OCI-LY1 (cell line): ENCODE data around the gene CKAP2L.

Source experiments
- H2AFZ ChIP-seq: fragments of 200-600 bp; sonication (generic), shearing (Covaris generic); 2 replicates; pipeline ENCODE4 v1.6.0; 2014; ENCODE audit warnings: antibody characterized with exemption, mild to moderate bottlenecking, low read length
- H3F3A ChIP-seq: fragments of 200-600 bp; sonication (generic), shearing (Covaris generic); 2 replicates; pipeline ENCODE4 v1.6.0; 2014; ENCODE audit warnings: mild to moderate bottlenecking, antibody characterized with exemption, low read length, moderate library complexity; ENCODE audit not compliant: insufficient read depth
- H3K27ac ChIP-seq: fragments of 200-600 bp; sonication (generic); 2 replicates; pipeline ENCODE4 v1.5.1; 2014; ENCODE audit warnings: low read length, mixed run types, mild to moderate bottlenecking, low read depth; ENCODE audit not compliant: poor library complexity, severe bottlenecking
- H3K27me3 ChIP-seq: fragments of 200-600 bp; sonication (generic); 2 replicates; pipeline ENCODE4 v1.6.0; 2014; ENCODE audit warnings: antibody characterized with exemption, mild to moderate bottlenecking, low read length, moderate library complexity; ENCODE audit not compliant: insufficient read depth
- H3K36me3 ChIP-seq: fragments of 200-600 bp; sonication (generic); 2 replicates; pipeline ENCODE4 v1.6.1; 2014; ENCODE audit warnings: mild to moderate bottlenecking, antibody characterized with exemption, low read length, moderate library complexity, mixed read lengths; ENCODE audit not compliant: insufficient read depth
- H3K4me1 ChIP-seq: fragments of 200-600 bp; sonication (generic); 2 replicates; pipeline ENCODE4 v1.5.1; 2014; ENCODE audit warnings: mild to moderate bottlenecking, low read length, moderate library complexity; ENCODE audit not compliant: insufficient read depth, severe bottlenecking
- H3K4me2 ChIP-seq: fragments of 200-600 bp; sonication (generic), shearing (Covaris generic); 2 replicates; pipeline ENCODE4 v1.6.1; 2014; ENCODE audit warnings: low read length
- H3K4me3 ChIP-seq: fragments of 200-600 bp; sonication (generic); 2 replicates; pipeline ENCODE4 v1.5.1; 2014; ENCODE audit warnings: low read length, low read depth, mild to moderate bottlenecking, mixed read lengths; ENCODE audit not compliant: poor library complexity, severe bottlenecking
- H3K79me2 ChIP-seq: fragments of 200-600 bp; shearing (Covaris generic); 2 replicates; pipeline ENCODE4 v1.6.1; 2016; ENCODE audit warnings: mixed run types, low read length, mixed read lengths; ENCODE audit not compliant: insufficient read depth
- H3K9ac ChIP-seq: fragments of 200-600 bp; sonication (generic), shearing (Covaris generic); 2 replicates; pipeline ENCODE4 v1.6.1; 2014; ENCODE audit warnings: mild to moderate bottlenecking, low read length, mixed read lengths
- H3K9me2 ChIP-seq: fragments of 200-600 bp; sonication (generic), shearing (Covaris generic); 2 replicates; pipeline ENCODE4 v1.6.1; 2014; ENCODE audit warnings: low read depth, mild to moderate bottlenecking, low read length, mixed read lengths
- H3K9me3 ChIP-seq: fragments of 200-600 bp; shearing (Covaris generic); 2 replicates; pipeline ENCODE4 v1.6.1; 2014; ENCODE audit warnings: low read length, mixed read lengths
- H4K20me1 ChIP-seq: fragments of 200-600 bp; sonication (generic), shearing (Covaris generic); 2 replicates; pipeline ENCODE4 v1.6.0; 2016; ENCODE audit warnings: mild to moderate bottlenecking, low read length; ENCODE audit not compliant: insufficient read depth
- CTCF ChIP-seq: fragments of 200-600 bp; sonication (generic), shearing (Covaris generic); IDR thresholded peaks from 2 replicates; pipeline ENCODE4 v1.5.1; 2017; ENCODE audit warnings: mild to moderate bottlenecking, antibody characterized with exemption, low read length, moderate library complexity, mixed read lengths
- EZH2 ChIP-seq: fragments of 200-600 bp; sonication (generic), shearing (Covaris generic); IDR thresholded peaks from 2 replicates; pipeline ENCODE4 v1.8.0; 2017; ENCODE audit warnings: borderline replicate concordance, mixed run types, mild to moderate bottlenecking, antibody characterized with exemption, low read length, moderate library complexity, mixed read lengths

CKAP2L gene

GRCh38 chr2:112788653-112789052 lies 24.2 kb upstream of the CKAP2L start:
- TF ChIP-seq CTCF = no peak
- TF ChIP-seq EZH2 = no peak
- Histone ChIP-seq H3K36me3 (no peaks in the 10 kb centered on the region), H4K20me1 (no peaks in the 10 kb centered on the region), H3K79me2 (no peaks in the 10 kb centered on the region), H3K9me3 (no peaks in the 10 kb centered on the region), H3K4me1 (peaks cover 4% of the 10 kb centered on the region), H3F3A (no peaks in the 10 kb centered on the region), H3K27ac (no peak overlapping the region), H2AFZ (no peak overlapping the region), H3K4me2 (no peak overlapping the region), H3K27me3 (no peaks in the 10 kb centered on the region), H3K9me2 (no peaks in the 10 kb centered on the region), H3K4me3 (no peak overlapping the region), H3K9ac (no peak overlapping the region)

DNA sequence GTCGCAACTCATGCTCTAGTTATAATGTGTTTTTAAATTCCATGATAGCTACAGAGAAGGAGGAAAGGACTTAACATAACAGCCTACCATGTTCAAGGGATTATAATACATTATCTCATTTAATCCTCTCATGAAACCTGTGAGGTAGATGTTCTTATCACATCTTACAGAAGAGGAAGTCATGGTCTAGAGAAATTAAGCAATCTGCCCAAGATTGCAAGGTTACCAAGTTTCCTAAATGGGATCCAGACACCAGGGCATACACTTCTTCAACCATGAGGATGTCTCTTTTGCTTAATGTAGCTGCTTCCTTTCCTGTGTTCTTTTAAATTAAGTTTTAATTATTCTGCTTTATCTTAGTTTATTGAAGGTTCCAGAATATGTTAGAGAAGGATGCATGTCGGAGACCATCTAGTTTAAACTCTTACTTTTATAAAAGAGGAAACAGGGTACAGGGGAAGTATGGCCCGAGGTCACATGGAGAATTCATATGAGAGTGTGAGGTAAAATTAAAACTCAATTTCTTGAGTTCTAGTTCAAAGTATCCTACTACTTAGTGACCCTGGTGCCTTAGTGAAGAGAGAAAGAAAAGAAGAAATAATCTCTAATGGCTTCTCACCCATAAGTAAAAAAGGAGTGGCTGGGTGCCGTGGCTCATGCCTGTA lies 23.5 kb upstream of the CKAP2L start:
- H3K79me2 ChIP-seq = no peaks in the 10 kb centered on the region
- H3K27ac ChIP-seq = no peak overlapping the region
- H3K36me3 ChIP-seq = no peaks in the 10 kb centered on the region
- H3F3A ChIP-seq = no peaks in the 10 kb centered on the region
- H3K4me3 ChIP-seq = no peak overlapping the region
- H3K9ac ChIP-seq = no peak overlapping the region
- no peaks in the 10 kb centered on the region for H3K9me3 ChIP-seq
- no peaks in the 10 kb centered on the region for H4K20me1 ChIP-seq
- H2AFZ ChIP-seq = no peak overlapping the region
- no peaks in the 10 kb centered on the region for H3K27me3 ChIP-seq
- no peaks in the 10 kb centered on the region for H3K4me1 ChIP-seq
- H3K4me2 ChIP-seq = no peak overlapping the region
- no peaks in the 10 kb centered on the region for H3K9me2 ChIP-seq
- no peak for TF ChIP-seq CTCF

DNA sequence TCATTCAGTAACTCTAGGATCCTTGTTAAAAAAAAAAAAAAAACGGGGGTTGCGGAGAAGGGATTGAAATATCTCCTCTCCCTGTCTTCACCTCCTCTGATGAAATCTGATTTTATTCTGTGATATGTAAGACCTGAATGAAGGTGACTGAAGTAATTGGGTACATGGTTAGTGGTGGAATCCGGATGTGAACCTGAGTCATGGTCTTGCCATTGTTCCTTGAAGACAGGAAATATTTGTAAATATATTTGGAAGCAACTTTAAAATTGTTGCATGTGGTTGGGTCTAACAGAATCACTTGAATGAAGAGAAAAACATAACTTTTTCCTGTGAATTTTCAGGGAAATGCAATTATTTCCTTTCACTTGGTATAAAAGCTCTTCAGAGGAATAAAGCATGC lies 22.9 kb upstream of the CKAP2L start:
- Histone ChIP-seq H3K4me2 (no peak overlapping the region), H3F3A (no peaks in the 10 kb centered on the region), H3K36me3 (no peaks in the 10 kb centered on the region), H3K9me3 (no peaks in the 10 kb centered on the region), H3K9me2 (no peaks in the 10 kb centered on the region), H3K79me2 (no peaks in the 10 kb centered on the region), H3K27me3 (no peaks in the 10 kb centered on the region), H3K9ac (no peak overlapping the region), H4K20me1 (no peaks in the 10 kb centered on the region), H3K4me3 (no peak overlapping the region), H2AFZ (no peak overlapping the region), H3K27ac (no peak overlapping the region), H3K4me1 (no peaks in the 10 kb centered on the region)
- TF ChIP-seq EZH2 = no peak
- TF ChIP-seq CTCF = no peak
